ENCODE data around the gene RSAD2.

The RSAD2 gene

DNA sequence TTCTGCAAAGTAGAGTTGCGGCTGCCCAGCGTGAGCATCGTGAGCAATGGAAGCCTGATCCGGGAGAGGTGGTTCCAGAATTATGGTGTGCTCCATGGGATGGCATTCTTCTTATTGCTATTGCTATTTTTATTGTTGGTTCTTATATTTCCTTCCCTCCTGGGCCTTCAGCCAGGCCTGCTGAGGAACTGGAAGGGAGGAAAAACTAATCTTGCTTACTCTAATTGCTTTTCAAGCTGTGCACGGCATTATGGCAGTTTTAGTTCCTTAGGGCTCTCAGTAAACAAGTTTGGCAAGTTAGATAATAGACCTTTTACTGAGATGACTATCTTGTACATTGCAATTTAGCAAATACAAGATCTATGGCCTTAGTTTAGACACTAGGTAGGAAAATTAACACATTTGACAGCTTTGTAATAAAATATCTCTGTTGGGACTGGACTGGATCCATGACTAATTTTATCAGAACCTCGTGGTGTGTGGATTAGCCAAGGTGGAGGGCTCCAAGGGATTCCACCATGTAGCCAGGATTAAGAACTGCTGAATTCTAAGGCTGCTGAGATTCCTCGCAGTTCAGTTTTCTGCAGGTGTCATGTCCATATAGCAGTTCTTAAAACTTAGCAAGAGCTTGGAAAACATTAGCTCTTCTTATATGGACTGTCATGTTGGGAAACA, 6.0 kb downstream of the RSAD2 start:
- TF ChIP-seq, protein P1, sequence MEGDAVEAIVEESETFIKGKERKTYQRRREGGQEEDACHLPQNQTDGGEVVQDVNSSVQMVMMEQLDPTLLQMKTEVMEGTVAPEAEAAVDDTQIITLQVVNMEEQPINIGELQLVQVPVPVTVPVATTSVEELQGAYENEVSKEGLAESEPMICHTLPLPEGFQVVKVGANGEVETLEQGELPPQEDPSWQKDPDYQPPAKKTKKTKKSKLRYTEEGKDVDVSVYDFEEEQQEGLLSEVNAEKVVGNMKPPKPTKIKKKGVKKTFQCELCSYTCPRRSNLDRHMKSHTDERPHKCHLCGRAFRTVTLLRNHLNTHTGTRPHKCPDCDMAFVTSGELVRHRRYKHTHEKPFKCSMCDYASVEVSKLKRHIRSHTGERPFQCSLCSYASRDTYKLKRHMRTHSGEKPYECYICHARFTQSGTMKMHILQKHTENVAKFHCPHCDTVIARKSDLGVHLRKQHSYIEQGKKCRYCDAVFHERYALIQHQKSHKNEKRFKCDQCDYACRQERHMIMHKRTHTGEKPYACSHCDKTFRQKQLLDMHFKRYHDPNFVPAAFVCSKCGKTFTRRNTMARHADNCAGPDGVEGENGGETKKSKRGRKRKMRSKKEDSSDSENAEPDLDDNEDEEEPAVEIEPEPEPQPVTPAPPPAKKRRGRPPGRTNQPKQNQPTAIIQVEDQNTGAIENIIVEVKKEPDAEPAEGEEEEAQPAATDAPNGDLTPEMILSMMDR (IDR thresholded peaks at IDR 0.05; ENCODE audit: borderline replicate concordance, insufficient read depth, low read depth, low read length) = no peak
- H3K4me3 ChIP-seq (ENCODE audit: low read depth, low read length) = no peak overlapping the region

DNA sequence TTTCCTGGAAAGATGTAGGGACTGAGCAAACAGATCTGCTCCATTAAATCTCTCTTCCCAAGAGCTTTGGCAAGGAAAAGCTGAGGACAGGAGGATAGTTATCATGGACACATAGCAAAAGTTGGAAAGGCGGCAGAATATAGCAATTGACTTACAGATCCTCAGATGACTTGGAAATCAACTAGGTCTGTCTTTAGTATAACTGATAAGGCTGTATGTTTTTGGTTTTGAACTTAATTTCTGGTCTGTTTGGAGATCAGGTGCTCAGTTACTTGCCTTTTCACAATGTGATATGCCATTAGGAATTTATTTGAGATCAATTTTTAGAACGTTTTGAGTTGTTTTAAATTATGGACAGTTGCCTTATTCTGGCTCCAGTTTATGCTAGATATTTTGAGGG, 8.0 kb downstream of the RSAD2 start:
- H3K4me3 ChIP-seq (ENCODE audit: low read depth, low read length) = no peak overlapping the region
- TF ChIP-seq, protein P1 (IDR thresholded peaks at IDR 0.05; ENCODE audit: borderline replicate concordance, insufficient read depth, low read depth, low read length) = no peak

DNA sequence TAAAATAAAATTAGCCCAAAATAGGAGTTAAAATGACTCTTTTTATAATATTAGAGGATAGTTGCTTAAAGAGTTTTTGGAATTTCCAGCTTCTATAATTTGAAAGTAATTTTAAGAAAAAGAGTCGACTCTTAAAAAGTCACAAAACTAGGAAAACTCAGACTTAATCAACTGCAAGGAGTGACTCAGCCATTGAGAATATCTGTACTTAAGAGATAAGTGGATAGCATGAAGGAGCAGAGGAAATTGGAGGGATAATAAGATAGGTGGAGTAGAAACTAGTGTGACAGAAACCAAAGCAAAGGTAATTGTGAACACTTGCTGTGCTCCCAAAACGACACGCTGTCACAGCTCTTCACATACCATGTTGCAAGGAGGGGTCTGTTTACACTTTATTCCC, 8.4 kb downstream of the RSAD2 start:
- no peak overlapping the region for H3K4me3 ChIP-seq (ENCODE audit: low read depth, low read length)
- TF ChIP-seq, protein P1 (IDR thresholded peaks at IDR 0.05; ENCODE audit: borderline replicate concordance, insufficient read depth, low read depth, low read length) = no peak

DNA sequence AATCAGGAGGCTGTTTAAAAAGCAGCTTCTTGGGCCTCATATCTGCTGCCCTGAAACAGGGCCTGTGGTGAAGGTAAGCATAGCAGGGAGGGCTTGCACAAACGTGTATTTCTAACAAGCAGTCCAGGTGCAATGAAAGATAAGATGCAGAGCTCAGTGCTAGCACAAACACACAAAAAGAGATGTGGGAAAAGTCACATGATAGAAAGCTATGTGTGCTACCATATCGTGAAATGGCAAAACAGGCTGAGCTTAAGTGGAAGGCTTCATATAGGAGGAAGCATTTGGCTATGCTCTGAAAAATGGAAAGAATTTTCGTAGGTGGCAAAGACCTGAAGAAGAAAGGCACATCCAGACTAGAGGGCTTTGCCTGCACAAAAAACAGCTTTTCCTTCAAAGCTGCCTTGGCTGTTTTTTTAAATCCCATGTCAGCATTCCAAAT, 10.2 kb downstream of the RSAD2 start:
- TF ChIP-seq, protein P1 (IDR thresholded peaks at IDR 0.05; ENCODE audit: borderline replicate concordance, insufficient read depth, low read depth, low read length) = no peak
- H3K4me3 ChIP-seq (ENCODE audit: low read depth, low read length) = no peak overlapping the region

DNA sequence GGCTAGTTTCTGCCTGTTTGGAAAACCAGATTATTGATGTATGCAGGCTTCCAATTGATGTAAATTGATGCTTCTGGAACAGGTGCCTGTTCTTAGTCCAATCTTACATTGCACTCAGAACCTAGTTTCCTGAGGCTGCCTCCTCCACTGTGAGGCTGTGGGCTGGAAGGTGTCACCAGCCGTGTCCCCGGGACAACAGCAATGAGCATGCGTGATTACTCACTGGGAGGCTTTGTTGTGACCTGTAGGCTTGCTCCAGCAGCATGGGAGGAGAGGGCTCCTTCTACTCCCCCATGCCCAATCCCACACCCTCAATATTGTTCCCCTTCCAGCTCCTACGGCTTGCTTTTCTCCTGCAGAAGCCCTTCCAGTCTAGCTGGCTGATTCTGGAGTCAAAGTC, 11.1 kb downstream of the RSAD2 start:
- no peak overlapping the region for H3K4me3 ChIP-seq (ENCODE audit: low read depth, low read length)
- TF ChIP-seq, protein P1 (IDR thresholded peaks at IDR 0.05; ENCODE audit: borderline replicate concordance, insufficient read depth, low read depth, low read length) = no peak

DNA sequence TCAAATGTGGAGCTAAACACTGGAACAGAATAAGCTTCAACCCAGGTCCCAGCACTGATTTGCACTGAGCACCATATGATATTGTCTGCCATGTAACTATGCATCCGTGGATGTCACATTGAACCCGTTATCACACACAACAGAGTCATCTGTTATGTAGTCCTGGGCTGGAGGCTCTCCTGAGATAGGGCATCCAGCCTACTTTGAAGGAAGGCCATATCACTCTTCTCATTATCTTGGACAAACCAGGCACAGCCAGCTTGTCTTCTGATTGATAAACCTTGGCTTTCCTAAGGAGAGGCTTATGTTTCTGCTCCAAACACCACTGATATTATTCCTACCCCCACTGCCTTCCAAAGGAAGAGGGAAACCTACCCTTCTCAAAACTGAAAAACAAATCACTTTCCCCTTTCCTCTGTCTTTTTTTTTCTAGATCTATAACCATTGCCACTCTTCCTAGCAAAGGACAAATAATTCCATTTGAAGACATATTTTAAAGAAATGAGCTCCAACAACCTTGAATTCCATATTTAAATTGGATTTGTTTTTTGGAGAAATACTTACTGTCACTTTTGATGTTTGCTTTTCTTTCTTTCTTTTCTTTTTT, 16.4 kb downstream of the RSAD2 start:
- no peak overlapping the region for H3K4me3 ChIP-seq (ENCODE audit: low read depth, low read length)
- TF ChIP-seq, protein P1 (IDR thresholded peaks at IDR 0.05; ENCODE audit: borderline replicate concordance, insufficient read depth, low read depth, low read length) = no peak

All from GM12875 (cell line).